Measurements from ENCODE around the gene AKTIP.

Gene AKTIP

DNA sequence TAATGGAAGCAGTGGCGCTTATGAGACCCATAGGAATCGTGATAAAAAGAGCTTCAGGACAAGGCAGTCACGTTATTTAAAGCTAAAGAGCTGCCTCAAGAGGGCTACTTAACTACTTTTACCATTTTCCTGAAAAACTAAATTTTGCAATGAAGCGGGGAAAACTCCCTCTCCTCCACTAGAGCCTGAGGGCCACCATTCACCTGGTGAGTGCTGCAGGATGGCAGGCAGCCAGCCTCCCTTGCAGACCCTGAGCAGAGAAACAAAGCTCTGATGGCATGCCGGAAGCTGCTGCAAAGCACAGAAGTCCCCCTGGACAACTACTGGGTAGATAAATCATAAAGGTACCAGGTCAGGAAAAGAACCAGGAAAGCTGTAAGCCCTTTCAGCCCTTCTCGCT is 8.4 kb downstream of the AKTIP start:
- DNase-seq (ENCODE audit: low spot score), result no peak
- Histone ChIP-seq H3K4me3 (no peak overlapping the region), H3K27ac (no peak overlapping the region)
- TF ChIP-seq, protein P1, sequence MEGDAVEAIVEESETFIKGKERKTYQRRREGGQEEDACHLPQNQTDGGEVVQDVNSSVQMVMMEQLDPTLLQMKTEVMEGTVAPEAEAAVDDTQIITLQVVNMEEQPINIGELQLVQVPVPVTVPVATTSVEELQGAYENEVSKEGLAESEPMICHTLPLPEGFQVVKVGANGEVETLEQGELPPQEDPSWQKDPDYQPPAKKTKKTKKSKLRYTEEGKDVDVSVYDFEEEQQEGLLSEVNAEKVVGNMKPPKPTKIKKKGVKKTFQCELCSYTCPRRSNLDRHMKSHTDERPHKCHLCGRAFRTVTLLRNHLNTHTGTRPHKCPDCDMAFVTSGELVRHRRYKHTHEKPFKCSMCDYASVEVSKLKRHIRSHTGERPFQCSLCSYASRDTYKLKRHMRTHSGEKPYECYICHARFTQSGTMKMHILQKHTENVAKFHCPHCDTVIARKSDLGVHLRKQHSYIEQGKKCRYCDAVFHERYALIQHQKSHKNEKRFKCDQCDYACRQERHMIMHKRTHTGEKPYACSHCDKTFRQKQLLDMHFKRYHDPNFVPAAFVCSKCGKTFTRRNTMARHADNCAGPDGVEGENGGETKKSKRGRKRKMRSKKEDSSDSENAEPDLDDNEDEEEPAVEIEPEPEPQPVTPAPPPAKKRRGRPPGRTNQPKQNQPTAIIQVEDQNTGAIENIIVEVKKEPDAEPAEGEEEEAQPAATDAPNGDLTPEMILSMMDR (IDR thresholded peaks at IDR 0.05), result no peak

DNA sequence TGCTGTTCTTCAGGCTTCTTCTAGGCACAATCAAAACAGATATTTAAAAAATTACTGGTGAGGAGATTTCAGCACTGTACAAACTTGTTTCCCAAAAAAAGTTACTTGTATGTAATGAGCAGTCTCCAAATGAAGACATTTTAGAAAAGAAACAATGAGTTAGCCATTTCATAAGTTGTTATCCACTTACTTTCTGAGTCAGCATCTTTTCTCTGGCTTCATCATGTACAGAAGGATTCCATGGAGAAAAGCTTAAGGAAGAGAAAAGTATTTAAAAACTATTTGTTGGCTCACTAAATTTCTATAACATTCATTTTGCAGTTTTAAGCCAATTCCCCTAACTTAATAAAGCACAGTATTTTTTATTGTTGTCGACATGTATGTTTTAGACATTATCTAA is 10.5 kb downstream of the AKTIP start:
- Histone ChIP-seq H3K27ac (no peak overlapping the region), H3K4me3 (no peak overlapping the region)
- TF ChIP-seq, protein P1 (IDR thresholded peaks at IDR 0.05), result no peak
- DNase-seq (ENCODE audit: low spot score), result no peak

DNA sequence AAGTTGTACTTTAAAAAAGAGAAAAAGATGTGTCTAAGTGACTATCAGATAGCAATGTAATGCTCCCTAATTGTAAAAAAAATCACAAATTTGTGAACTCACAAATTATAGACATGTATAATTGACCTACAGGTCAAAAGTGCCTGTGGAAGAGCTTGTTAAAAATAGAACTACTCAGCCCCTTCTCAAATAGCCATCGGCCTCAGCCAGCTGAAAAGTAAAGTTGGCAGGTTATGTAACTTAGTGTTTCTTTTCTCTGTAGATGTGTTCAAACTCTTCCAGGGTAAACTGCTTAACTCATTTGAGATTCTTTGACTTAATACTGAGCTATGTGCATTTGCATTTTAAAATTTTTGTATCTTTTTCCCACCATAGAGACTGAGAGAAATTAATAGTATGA is 13.3 kb downstream of the AKTIP start:
- TF ChIP-seq, protein P1 (IDR thresholded peaks at IDR 0.05), result no peak
- DNase-seq (ENCODE audit: low spot score), result no peak
- Histone ChIP-seq H3K27ac (no peak overlapping the region), H3K4me3 (no peak overlapping the region)

DNA sequence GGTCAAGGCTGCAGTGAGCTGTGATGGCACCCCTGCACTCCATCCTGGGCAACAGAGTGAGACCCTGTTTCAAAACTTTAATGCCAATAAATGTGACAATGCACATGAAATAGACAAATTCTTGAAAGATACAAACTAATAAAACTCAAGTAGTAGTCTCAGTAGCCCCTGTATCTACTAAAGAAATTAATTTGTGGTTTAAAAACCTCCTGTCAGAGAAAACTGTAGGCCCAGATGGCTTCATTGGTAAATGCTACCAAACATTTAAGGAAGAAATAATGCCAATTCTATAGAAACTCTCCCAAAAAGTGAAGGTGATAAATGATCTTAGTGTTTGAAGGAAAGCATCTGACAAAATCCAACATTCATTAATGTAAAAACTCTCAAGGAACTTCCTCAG is 16.8 kb downstream of the AKTIP start:
- Histone ChIP-seq H3K27ac (no peak overlapping the region), H3K4me3 (no peak overlapping the region)
- TF ChIP-seq, protein P1 (IDR thresholded peaks at IDR 0.05), result no peak
- DNase-seq (ENCODE audit: low spot score), result no peak

DNA sequence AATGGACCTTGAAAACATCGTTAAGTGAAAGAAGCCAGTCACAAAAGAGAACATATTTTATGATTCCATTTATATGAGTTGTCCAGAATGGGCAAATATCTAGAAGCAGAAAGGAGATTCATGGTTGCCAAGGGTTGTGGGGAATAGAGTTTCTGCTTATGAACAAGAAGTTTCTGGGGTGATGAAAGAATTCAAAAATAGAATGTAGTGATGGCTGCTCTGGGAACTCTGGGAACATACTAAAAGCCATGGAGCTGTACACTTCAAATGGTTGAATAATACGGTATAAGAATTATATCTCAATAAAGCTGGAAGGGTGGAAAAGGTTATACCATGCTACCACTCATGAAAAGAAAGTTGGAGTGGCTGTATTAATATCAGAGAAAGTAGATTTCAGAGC is 18.5 kb downstream of the AKTIP start:
- no peak overlapping the region for H3K4me3 ChIP-seq
- DNase-seq (ENCODE audit: low spot score), result no peak
- H3K27ac ChIP-seq, result no peak overlapping the region
- TF ChIP-seq, protein P1 (IDR thresholded peaks at IDR 0.05), result no peak

DNA sequence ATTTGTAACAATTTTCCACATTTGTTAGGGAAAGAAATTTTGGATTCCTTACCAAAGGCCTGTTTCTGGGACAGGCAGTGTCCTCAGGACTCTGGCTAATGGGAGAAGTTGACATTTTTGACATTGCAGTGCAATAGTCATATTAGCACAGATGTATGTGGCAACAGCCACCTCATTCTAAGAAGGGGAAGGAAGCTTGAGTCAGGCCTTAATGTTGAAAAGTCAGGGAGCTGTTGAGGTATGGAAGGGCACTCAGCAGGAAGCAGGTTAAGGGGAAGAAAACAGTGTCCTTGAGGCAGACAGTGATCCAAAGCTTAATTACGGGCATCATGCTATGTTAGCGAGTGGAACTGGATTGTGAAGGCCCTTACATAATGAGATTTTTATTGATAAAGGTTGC is 20.9 kb downstream of the AKTIP start:
- no peak for DNase-seq (ENCODE audit: low spot score)
- Histone ChIP-seq H3K27ac (no peak overlapping the region), H3K4me3 (no peak overlapping the region)
- TF ChIP-seq, protein P1 (IDR thresholded peaks at IDR 0.05), result no peak

DNA sequence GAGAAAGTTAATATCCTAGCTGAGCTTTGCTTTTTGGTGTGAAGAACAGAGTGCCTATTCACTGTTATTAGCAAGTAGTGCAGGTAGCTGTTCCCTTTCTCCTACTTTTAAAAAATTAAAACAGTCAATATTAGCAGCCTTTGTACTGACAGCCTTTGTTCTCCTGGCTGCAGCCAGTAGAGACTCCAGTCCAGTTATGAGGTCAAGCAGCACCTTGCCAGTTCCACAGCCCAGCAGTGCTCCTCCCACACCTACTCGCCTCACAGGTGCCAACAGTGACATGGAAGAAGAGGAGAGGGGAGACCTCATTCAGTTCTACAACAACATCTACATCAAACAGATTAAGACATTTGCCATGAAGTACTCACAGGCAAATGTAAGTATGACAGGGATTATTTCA is 22.6 kb downstream of the AKTIP start:
- H3K27ac ChIP-seq, result no peak overlapping the region
- DNase-seq (ENCODE audit: low spot score), result no peak
- no peak overlapping the region for H3K4me3 ChIP-seq
- TF ChIP-seq, protein P1 (IDR thresholded peaks at IDR 0.05), result no peak

Measured in coronary artery (tissue), 2 donors.